ENCODE results near the gene CLEC4M. TPM values are rescaled to one million over a fixed set of nuclear protein-coding genes. Genes with fewer than 3 reads are reported as not detected.
A peak's percentile ranks its signal among the peaks of the same experiment; 100 is the strongest.
"Not testable (repeated sequence)": the region's sequence is repeated elsewhere in the genome, so short reads cannot be mapped to it uniquely, and the experiment has no call there.

Gene CLEC4M
- total RNA-seq, 1 donor from 2014 or later = not detected

- intact Hi-C loops (cut with DNase I) = no loop called here
- no peak for TF ChIP-seq CTCF (IDR thresholded peaks at IDR 0.05)
- Histone ChIP-seq H3K4me1 (no peaks in the 10 kb centered on the region), H3K27ac (no peak overlapping the region), H3K9me3 (no peaks in the 10 kb centered on the region), H3K36me3 (no peaks in the 10 kb centered on the region), H3K27me3 (peaks cover 10% of the 10 kb centered on the region), H3K4me3 (no peak overlapping the region)
- no peak for DNase-seq (ENCODE audit: low spot score in 2 of 2)
Observed at GRCh38 chr19:7792281-7792680, 29.2 kb downstream of the CLEC4M start.

DNA sequence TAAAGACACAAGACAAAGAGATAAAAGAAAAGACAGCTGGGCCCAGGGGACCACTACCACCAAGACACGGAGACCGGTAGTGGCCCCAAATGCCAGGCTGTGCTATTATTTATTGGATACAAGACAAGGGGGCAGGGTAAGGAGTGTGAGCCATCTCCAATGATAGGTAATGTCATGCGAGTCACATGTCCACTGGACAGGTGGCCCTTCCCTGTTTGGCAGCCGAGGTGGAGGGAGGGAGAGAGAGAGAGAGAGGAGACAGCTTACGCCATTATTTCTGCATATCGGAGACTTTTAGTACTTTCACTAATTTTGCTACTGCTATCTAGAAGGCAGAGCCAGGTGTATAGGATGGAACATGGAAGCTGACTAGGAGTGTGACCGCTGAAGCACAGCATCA, 29.7 kb downstream of the CLEC4M start:
- H3K27me3 ChIP-seq; intact Hi-C loops (cut with DNase I); H3K36me3 ChIP-seq: not testable (repeated sequence)

DNA sequence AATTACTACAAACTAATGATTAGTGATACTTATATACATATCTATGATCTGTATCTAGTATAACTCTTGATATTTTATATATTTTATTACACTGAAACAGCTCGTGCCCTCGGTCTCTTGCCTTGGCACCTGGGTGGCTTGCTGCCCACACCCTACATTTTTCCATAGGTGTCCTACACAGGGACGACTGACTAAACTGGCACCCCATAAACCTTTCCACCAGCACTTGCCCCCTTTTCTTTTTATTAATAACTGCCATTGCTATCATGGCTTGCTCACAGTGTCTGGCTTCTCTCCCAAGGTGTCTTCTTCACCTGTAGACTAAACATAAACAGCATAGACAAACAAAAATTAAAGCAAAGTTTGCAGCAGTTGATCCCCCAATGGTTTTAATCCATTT, 30.4 kb downstream of the CLEC4M start:
- Histone ChIP-seq H3K4me1 (no peaks in the 10 kb centered on the region), H3K27me3 (peaks cover 10% of the 10 kb centered on the region), H3K4me3 (no peak overlapping the region), H3K27ac (no peak overlapping the region), H3K9me3 (no peaks in the 10 kb centered on the region), H3K36me3 (no peaks in the 10 kb centered on the region)
- intact Hi-C loops (cut with DNase I) = no loop called here
- DNase-seq (ENCODE audit: low spot score in 2 of 2) = no peak
- TF ChIP-seq CTCF (IDR thresholded peaks at IDR 0.05) = no peak

More for the DNA sequence above, 29.7 kb downstream of the CLEC4M start:
- not testable (repeated sequence) for H3K4me3 ChIP-seq; H3K4me1 ChIP-seq; DNase-seq (ENCODE audit: low spot score in 2 of 2); H3K9me3 ChIP-seq; H3K27ac ChIP-seq

DNA sequence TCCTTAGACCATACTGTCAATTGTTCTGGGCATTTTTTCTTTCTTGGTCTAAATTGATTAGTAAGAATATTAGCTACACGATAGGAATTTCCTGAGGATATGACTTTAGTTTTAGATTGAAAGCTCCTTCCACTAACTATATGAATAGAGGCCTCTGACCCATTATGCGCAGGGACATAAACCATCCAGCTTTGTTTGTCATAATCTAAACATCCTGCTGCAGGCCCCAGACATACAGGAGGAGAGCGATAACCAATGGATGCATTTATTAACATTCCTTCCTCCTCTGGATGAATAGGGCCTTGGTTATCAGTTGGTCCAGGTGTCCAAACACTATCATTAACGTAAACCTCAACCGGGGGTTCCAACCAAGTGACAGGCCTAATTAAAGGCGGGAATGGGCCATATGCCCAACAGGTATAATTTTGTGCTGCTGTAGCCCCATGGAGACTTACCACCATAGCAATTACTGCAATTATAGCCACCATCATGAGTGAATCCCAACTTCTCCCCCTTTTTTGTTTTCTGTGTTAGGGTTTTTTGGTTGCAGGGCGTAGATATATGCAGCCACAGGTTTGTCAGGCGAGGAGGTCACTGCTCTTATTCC, 32.6 kb downstream of the CLEC4M start:
- Histone ChIP-seq H3K27ac (no peak overlapping the region), H3K4me1 (no peaks in the 10 kb centered on the region), H3K4me3 (no peak overlapping the region), H3K36me3 (no peaks in the 10 kb centered on the region), H3K27me3 (peaks cover 3% of the 10 kb centered on the region), H3K9me3 (no peaks in the 10 kb centered on the region)
- no peak for DNase-seq (ENCODE audit: low spot score in 2 of 2)
- intact Hi-C loops (cut with DNase I) = loop anchor here (2.0 kb wide), 1 partner anchor 143 kb away; no protein-coding TSS in a partner anchor
- no peak for TF ChIP-seq CTCF (IDR thresholded peaks at IDR 0.05)

GRCh38 chr19:7799640-7800355, 36.8 kb downstream of the CLEC4M start:
- H3K9me3 ChIP-seq = peaks cover 0 to 6% of the 10 kb centered on the region in 2 donors
- H3K36me3 ChIP-seq = no peaks in the 10 kb centered on the region
- TF ChIP-seq CTCF (IDR thresholded peaks at IDR 0.05) = peak; percentile 32 to 66 (median 64)
- intact Hi-C loops (cut with DNase I) = no loop called here
- H3K4me1 ChIP-seq = no peaks in the 10 kb centered on the region
- H3K27ac ChIP-seq = no peak overlapping the region
- H3K27me3 ChIP-seq = peaks cover 3% of the 10 kb centered on the region
- peak overlapping the region in 1 of 2 donors; percentile 27 for H3K4me3 ChIP-seq
- peak in 1 of 2 donors; percentile 69 for DNase-seq (ENCODE audit: low spot score in 2 of 2)

DNA sequence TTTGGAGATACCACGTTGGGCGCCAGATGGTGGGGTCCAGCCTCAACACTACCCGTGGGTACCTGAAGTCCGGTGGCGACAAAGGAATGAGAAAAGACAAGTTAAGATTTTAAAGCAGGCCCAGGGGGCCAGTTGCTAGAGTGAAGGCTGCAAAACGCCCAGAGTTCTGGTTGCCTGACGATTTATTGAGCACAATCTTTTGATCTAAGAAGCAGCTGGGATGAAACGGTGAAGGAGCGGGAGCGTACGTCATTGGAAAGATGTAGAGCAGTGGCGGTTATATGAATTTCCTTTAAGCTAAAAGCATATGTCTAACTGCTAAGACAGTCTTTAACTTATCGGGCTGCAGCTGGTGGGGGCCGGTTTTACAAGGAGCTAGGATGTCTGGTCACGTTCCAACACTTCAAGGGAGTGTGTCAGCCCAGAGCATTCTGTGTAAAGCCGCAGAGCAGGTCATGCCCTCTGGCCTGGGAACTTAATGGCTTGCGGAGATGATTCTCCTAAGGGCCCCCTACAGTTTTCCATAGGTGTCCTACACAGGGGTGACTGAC, 38.1 kb downstream of the CLEC4M start:
- no peak for TF ChIP-seq CTCF (IDR thresholded peaks at IDR 0.05)
- Histone ChIP-seq H3K4me1 (no peaks in the 10 kb centered on the region), H3K27ac (no peak overlapping the region), H3K36me3 (no peaks in the 10 kb centered on the region), H3K4me3 (no peak overlapping the region), H3K27me3 (peaks cover 3% of the 10 kb centered on the region), H3K9me3 (peaks cover 0 to 6% of the 10 kb centered on the region in 2 donors)
- intact Hi-C loops (cut with DNase I) = no loop called here
- no peak for DNase-seq (ENCODE audit: low spot score in 2 of 2)

All from ascending aorta (tissue), 2 donors.